Measurements from ENCODE around the gene NOA1.

The NOA1 gene

DNA sequence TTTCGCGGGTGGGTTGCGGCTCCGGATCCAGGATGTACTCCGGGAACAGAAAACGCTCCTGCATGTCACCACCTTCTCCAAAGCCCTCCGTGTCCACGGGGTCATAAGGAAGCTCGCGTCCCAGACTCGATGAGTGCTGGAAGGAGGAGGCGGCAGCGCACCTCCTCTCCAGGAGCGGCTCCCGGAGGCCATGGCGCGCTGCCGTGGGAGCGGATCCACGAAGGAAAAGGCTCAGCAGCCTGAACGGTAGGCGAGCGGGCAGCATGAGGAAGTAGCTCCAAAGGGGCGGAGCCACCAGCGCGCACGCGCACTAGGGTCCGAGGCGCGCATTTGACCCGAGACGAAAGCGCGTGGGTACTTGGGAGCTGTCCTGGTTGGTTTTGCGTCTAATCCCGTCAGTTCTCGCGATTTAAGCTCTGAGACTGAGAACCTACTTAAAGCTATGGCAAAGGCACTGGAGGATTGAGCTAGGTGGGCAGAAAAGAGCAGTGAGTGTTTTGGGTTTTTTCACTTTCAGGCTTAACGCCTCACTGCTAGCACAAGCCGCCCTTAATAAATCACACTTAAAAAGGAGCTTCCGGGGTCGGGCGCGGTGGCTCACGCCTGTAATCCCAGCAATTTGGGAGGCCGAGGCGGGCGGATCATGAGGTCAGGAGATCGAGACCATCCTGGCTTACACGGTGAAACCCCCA lies at the start of gene NOA1:
NOA1 (minus strand) TSS at position 286 of the 692 bp plus-strand sequence; CDS start at position 265, 21 bp downstream.
- Histone ChIP-seq H3K36me3 (ENCODE audit: control insufficient read depth in 1 of 2, insufficient read depth in 2 of 2, low read length in 2 of 2) (peaks cover 14 to 18% of the 10 kb centered on the region in 2 donors), H3K27me3 (ENCODE audit: low read depth, low read length) (no peaks in the 10 kb centered on the region), H3K27ac (ENCODE audit: low read length) (peak within 1 kb of the TSS; percentile 80), H3K9me3 (ENCODE audit: control insufficient read depth in 1 of 2, low read length in 2 of 2) (peaks cover 0 to 6% of the 10 kb centered on the region in 2 donors), H3K4me1 (ENCODE audit: control insufficient read depth in 1 of 2, insufficient read depth in 2 of 2, low read length in 2 of 2) (peaks cover 13 to 45% of the 10 kb centered on the region in 2 donors), H3K4me3 (ENCODE audit: low read depth in 1 of 2, low read length in 2 of 2) (peak within 1 kb of the TSS; percentile 94 to 99)

DNA sequence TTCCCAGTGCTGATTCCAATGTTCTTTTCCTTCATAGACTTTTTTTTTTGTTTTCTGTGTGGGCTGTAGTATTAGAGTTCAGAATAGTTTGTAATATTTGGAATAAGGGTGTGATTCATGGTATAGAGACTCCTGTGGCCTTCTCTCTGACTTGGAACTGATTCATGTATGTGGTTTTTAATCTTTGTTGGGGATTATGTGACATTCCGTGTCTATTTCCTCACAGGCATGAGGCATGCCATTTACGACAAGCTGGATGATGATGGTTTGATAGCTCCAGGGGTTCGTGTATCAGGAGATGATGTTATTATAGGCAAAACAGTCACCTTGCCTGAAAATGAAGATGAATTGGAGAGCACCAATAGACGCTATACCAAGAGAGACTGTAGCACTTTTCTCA lies 45.7 kb upstream of the NOA1 start:
- peaks cover 74 to 80% of the 10 kb centered on the region in 2 donors for H3K36me3 ChIP-seq (ENCODE audit: control insufficient read depth in 1 of 2, insufficient read depth in 2 of 2, low read length in 2 of 2)

DNA sequence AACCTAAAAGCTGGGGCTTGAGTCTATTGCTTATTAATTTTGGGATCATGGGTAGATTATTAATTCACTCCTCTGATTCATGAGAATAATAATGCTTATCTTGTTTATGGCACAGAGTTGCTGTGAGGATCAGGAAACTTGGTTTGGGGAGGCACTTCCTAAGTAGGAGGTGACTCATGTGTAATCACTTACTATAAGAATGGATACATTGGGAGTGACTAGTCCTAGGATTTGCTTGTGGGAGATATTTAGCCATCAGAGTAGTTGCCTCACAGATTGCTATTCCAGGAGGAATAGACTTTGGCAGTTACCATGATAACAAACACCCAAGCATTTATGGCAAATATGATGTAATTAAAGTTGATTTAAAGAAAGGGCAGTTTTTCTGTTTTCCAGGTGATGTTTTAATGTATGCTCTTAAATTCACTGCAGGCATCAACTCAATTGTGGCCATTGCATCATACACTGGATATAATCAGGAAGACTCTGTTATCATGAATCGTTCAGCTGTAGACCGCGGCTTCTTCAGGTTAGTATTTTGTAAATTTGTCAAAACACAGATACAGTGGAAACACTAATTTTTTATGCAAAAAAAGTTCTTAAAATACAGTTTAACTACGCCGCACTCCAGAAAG lies 43.2 kb upstream of the NOA1 start:
- no peak overlapping the region for H3K4me3 ChIP-seq (ENCODE audit: low read depth in 1 of 2, low read length in 2 of 2)
- H3K27me3 ChIP-seq (ENCODE audit: low read depth, low read length), result no peaks in the 10 kb centered on the region
- no peak overlapping the region for H3K27ac ChIP-seq (ENCODE audit: low read length)
- H3K9me3 ChIP-seq (ENCODE audit: control insufficient read depth in 1 of 2, low read length in 2 of 2), result no peaks in the 10 kb centered on the region
- H3K4me1 ChIP-seq (ENCODE audit: control insufficient read depth in 1 of 2, insufficient read depth in 2 of 2, low read length in 2 of 2), result peaks cover 0 to 5% of the 10 kb centered on the region in 2 donors
- peaks cover 75 to 82% of the 10 kb centered on the region in 2 donors for H3K36me3 ChIP-seq (ENCODE audit: control insufficient read depth in 1 of 2, insufficient read depth in 2 of 2, low read length in 2 of 2)

More for the DNA sequence above, 45.7 kb upstream of the NOA1 start:
- H3K4me1 ChIP-seq (ENCODE audit: control insufficient read depth in 1 of 2, insufficient read depth in 2 of 2, low read length in 2 of 2), result peaks cover 0 to 5% of the 10 kb centered on the region in 2 donors
- no peak overlapping the region for H3K4me3 ChIP-seq (ENCODE audit: low read depth in 1 of 2, low read length in 2 of 2)
- no peak overlapping the region for H3K27ac ChIP-seq (ENCODE audit: low read length)
- no peaks in the 10 kb centered on the region for H3K9me3 ChIP-seq (ENCODE audit: control insufficient read depth in 1 of 2, low read length in 2 of 2)
- no peaks in the 10 kb centered on the region for H3K27me3 ChIP-seq (ENCODE audit: low read depth, low read length)

DNA sequence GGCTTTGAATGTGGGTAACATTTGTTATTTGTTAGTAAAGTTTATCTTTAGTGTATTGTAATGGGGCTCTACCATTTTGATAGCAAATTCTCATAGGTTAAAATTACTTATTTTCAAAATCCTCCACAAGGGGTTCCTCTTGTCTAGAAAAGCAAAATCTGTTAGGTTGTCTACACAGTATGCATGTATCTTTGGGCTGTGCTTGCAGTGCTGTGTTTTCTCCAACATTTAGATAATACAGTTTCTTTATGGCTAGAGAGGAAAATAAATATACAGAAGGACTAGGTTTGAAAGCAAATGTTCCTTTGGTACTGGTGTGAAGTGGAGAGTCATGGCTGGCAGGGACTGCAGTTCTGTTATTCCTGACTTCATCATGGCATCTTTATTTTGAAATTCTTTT lies 41.6 kb upstream of the NOA1 start:
- Histone ChIP-seq H3K36me3 (ENCODE audit: control insufficient read depth in 1 of 2, insufficient read depth in 2 of 2, low read length in 2 of 2) (peaks cover 67 to 80% of the 10 kb centered on the region in 2 donors), H3K9me3 (ENCODE audit: control insufficient read depth in 1 of 2, low read length in 2 of 2) (no peaks in the 10 kb centered on the region), H3K27ac (ENCODE audit: low read length) (no peak overlapping the region), H3K4me1 (ENCODE audit: control insufficient read depth in 1 of 2, insufficient read depth in 2 of 2, low read length in 2 of 2) (peaks cover 0 to 5% of the 10 kb centered on the region in 2 donors), H3K27me3 (ENCODE audit: low read depth, low read length) (no peaks in the 10 kb centered on the region), H3K4me3 (ENCODE audit: low read depth in 1 of 2, low read length in 2 of 2) (no peak overlapping the region)

DNA sequence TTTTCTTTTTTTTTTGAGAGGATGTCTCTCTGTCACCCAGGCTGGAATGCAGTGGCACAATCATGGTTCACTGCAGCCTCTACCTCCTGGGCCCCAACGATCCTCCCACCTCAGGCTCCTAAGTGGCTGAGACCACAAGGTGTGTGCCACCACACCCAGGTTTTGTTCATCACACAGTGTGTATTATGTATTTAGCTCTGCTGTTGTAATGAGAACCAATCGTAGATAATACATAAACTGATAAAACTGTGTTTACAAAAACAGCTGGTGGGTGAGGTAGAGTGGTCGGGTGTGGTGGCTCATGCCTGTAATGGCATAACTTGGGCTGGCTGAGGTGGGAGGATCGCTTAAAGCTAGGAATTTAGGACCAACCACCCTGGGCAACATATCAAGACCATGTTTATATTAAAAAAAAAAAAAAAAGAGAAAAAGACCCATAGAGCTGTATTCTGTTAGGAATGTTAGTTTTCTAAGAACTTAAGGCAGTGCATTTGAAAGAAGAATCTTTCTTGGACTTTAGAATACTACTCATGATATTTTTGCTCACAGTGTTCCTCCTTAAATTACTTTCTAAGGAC lies 36.2 kb upstream of the NOA1 start:
- Histone ChIP-seq H3K4me1 (ENCODE audit: control insufficient read depth in 1 of 2, insufficient read depth in 2 of 2, low read length in 2 of 2) (no peaks in the 10 kb centered on the region), H3K27me3 (ENCODE audit: low read depth, low read length) (no peaks in the 10 kb centered on the region), H3K27ac (ENCODE audit: low read length) (no peak overlapping the region), H3K9me3 (ENCODE audit: control insufficient read depth in 1 of 2, low read length in 2 of 2) (no peaks in the 10 kb centered on the region), H3K4me3 (ENCODE audit: low read depth in 1 of 2, low read length in 2 of 2) (no peak overlapping the region), H3K36me3 (ENCODE audit: control insufficient read depth in 1 of 2, insufficient read depth in 2 of 2, low read length in 2 of 2) (peaks cover 54 to 68% of the 10 kb centered on the region in 2 donors)

DNA sequence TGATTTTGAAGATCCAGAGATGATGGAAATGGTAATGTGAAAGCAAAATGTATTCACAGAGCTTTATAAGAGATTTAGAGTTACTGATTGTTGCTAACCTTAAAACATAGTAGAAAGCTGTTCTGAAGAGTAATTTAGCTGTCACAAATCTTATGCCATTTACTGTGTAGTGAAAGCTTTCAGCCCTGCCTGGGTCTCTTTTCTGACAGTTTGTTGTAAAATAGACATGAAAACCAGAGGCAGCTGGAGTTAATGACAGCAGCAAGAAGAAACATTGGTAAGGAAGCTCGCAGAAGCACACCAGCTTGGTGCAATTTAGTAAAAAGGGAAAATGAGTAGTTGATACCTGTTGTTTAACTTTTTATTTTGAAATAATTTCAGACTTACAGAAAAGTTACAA lies 22.3 kb upstream of the NOA1 start:
- peaks cover 26 to 37% of the 10 kb centered on the region in 2 donors for H3K36me3 ChIP-seq (ENCODE audit: control insufficient read depth in 1 of 2, insufficient read depth in 2 of 2, low read length in 2 of 2)
- H3K4me3 ChIP-seq (ENCODE audit: low read depth in 1 of 2, low read length in 2 of 2), result no peak overlapping the region
- H3K4me1 ChIP-seq (ENCODE audit: control insufficient read depth in 1 of 2, insufficient read depth in 2 of 2, low read length in 2 of 2), result peaks cover 8 to 11% of the 10 kb centered on the region in 2 donors
- H3K27me3 ChIP-seq (ENCODE audit: low read depth, low read length), result no peaks in the 10 kb centered on the region
- no peaks in the 10 kb centered on the region for H3K9me3 ChIP-seq (ENCODE audit: control insufficient read depth in 1 of 2, low read length in 2 of 2)
- H3K27ac ChIP-seq (ENCODE audit: low read length), result no peak overlapping the region

DNA sequence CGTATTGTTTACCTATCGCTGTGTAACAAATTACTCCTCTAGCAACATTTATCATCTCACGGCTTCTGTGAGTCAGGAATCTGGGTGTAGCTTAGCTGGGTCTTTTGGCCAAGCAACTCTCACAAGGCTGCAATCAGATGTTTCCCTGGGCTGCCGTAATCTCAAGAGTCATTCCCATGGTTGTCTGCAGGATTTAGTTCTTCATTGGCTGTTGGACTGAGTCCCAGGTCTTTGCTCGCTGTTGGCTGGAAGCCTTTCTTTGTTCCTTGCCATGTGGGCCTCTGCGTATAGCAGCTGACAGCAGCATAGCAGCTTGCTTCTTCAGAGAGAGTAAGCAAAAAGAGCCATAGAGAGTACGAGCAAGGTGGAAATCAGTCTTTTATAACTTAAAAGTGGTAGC lies 18.1 kb upstream of the NOA1 start:
- peaks cover 36% of the 10 kb centered on the region in 2 donors for H3K36me3 ChIP-seq (ENCODE audit: control insufficient read depth in 1 of 2, insufficient read depth in 2 of 2, low read length in 2 of 2)
- H3K4me3 ChIP-seq (ENCODE audit: low read depth in 1 of 2, low read length in 2 of 2), result no peak overlapping the region
- H3K27me3 ChIP-seq (ENCODE audit: low read depth, low read length), result no peaks in the 10 kb centered on the region
- no peaks in the 10 kb centered on the region for H3K9me3 ChIP-seq (ENCODE audit: control insufficient read depth in 1 of 2, low read length in 2 of 2)
- H3K4me1 ChIP-seq (ENCODE audit: control insufficient read depth in 1 of 2, insufficient read depth in 2 of 2, low read length in 2 of 2), result peaks cover 8 to 11% of the 10 kb centered on the region in 2 donors
- no peak overlapping the region for H3K27ac ChIP-seq (ENCODE audit: low read length)

DNA sequence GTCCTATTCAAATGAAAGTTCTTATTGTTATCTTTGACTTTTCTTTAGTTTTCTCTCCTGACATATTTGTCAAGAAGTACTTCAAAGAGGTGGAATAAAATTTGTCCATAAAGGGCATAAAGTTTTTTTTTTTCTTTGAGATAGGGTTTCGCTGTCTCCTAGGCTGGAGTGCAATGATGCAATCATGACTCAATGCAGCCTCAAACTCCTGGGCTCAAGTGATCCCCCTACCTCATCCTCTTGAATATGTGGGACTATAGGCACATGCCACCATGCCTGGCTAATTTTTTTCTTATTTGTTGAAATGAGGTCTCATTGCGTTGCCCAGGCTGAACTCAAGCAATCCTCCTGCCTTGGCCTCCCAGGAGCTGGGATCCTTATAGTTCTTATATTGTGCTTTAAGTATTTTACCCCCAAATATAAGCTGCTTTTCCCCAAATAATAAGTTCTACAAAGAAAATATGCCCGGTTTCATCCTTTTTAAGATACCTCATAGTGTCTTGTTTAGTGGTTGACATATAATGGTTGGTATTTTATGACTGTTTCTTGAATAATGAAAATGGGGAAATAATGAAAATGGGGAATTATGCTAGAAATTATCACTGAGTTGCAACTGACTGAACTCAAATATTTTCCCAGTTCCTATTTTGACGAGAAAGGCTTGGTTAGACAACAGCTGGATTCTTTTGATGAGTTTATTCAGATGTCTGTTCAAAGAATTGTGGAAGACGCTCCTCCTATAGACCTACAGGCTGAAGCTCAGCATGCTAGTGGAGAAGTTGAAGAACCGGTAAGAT lies 12.9 kb upstream of the NOA1 start:
- no peak overlapping the region for H3K27ac ChIP-seq (ENCODE audit: low read length)
- peaks cover 44 to 56% of the 10 kb centered on the region in 2 donors for H3K36me3 ChIP-seq (ENCODE audit: control insufficient read depth in 1 of 2, insufficient read depth in 2 of 2, low read length in 2 of 2)
- H3K27me3 ChIP-seq (ENCODE audit: low read depth, low read length), result no peaks in the 10 kb centered on the region
- H3K4me1 ChIP-seq (ENCODE audit: control insufficient read depth in 1 of 2, insufficient read depth in 2 of 2, low read length in 2 of 2), result peaks cover 1 to 4% of the 10 kb centered on the region in 2 donors
- no peak overlapping the region for H3K4me3 ChIP-seq (ENCODE audit: low read depth in 1 of 2, low read length in 2 of 2)
- no peaks in the 10 kb centered on the region for H3K9me3 ChIP-seq (ENCODE audit: control insufficient read depth in 1 of 2, low read length in 2 of 2)

DNA sequence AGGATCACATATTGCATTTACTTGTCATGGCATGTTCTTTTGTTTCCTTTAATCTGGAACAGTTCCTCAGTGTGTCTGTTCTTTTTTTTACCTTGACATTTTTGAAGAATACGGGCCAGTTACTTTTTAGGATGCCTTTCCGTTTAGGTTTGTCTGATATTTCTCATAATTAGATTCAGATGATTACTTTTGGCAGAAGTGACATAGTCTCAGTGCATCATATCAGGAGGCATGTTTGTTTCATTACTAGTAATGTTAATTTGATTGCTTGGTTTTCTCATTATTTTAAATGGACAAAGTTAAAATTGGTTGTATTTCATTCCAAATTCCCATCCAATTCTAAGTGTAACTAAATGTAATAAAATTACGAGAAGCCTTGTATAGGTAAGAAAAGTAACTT lies 9.5 kb upstream of the NOA1 start:
- no peaks in the 10 kb centered on the region for H3K9me3 ChIP-seq (ENCODE audit: control insufficient read depth in 1 of 2, low read length in 2 of 2)
- H3K4me3 ChIP-seq (ENCODE audit: low read depth in 1 of 2, low read length in 2 of 2), result no peak overlapping the region
- peaks cover 0 to 5% of the 10 kb centered on the region in 2 donors for H3K4me1 ChIP-seq (ENCODE audit: control insufficient read depth in 1 of 2, insufficient read depth in 2 of 2, low read length in 2 of 2)
- peaks cover 35 to 48% of the 10 kb centered on the region in 2 donors for H3K36me3 ChIP-seq (ENCODE audit: control insufficient read depth in 1 of 2, insufficient read depth in 2 of 2, low read length in 2 of 2)
- no peaks in the 10 kb centered on the region for H3K27me3 ChIP-seq (ENCODE audit: low read depth, low read length)
- H3K27ac ChIP-seq (ENCODE audit: low read length), result no peak overlapping the region

DNA sequence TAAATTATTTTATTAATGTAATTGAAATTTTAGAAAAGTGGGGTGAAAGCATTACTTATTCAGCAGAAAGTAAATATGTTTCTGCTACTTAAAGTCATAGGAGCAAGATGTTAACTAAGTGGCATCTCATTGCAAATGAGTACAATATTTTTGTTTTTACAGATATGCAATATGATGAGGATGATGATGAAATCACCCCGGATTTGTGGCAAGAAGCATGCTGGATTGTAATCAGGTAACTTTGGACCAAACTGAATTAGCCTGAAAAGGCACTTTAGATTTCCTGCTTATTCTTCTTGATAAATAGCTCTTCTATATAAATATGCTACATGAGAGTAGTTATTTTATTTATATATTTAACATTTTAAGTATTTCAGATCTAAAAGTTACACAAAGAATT lies 8.8 kb upstream of the NOA1 start:
- H3K4me1 ChIP-seq (ENCODE audit: control insufficient read depth in 1 of 2, insufficient read depth in 2 of 2, low read length in 2 of 2), result peaks cover 5 to 12% of the 10 kb centered on the region in 2 donors
- H3K36me3 ChIP-seq (ENCODE audit: control insufficient read depth in 1 of 2, insufficient read depth in 2 of 2, low read length in 2 of 2), result peaks cover 29 to 41% of the 10 kb centered on the region in 2 donors
- no peaks in the 10 kb centered on the region for H3K27me3 ChIP-seq (ENCODE audit: low read depth, low read length)
- H3K9me3 ChIP-seq (ENCODE audit: control insufficient read depth in 1 of 2, low read length in 2 of 2), result no peaks in the 10 kb centered on the region
- no peak overlapping the region for H3K4me3 ChIP-seq (ENCODE audit: low read depth in 1 of 2, low read length in 2 of 2)
- no peak overlapping the region for H3K27ac ChIP-seq (ENCODE audit: low read length)

DNA sequence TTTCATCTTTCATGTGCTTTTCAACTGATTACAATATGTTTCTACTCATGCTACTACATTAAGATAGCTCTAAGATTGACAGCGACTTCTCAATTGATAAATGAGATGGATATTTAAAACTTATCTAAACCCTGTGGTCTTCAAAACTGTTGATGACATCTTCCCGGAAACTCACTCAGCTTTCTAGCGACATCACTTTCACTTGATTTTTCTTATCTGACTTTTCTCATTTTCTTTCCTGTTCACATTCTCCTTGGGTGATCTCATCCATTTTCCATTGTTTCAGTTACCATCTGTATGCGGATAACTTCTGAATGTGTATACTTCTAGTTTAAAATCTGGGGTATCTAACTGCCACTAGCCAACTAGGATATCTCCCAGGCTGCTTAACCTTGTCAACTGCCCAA lies 4.4 kb upstream of the NOA1 start:
- Histone ChIP-seq H3K4me1 (ENCODE audit: control insufficient read depth in 1 of 2, insufficient read depth in 2 of 2, low read length in 2 of 2) (peaks cover 9 to 28% of the 10 kb centered on the region in 2 donors), H3K36me3 (ENCODE audit: control insufficient read depth in 1 of 2, insufficient read depth in 2 of 2, low read length in 2 of 2) (peaks cover 3 to 9% of the 10 kb centered on the region in 2 donors), H3K27ac (ENCODE audit: low read length) (no peak overlapping the region)

More for the DNA sequence above, 4.4 kb upstream of the NOA1 start:
- no peaks in the 10 kb centered on the region for H3K9me3 ChIP-seq (ENCODE audit: control insufficient read depth in 1 of 2, low read length in 2 of 2)
- H3K27me3 ChIP-seq (ENCODE audit: low read depth, low read length), result no peaks in the 10 kb centered on the region
- H3K4me3 ChIP-seq (ENCODE audit: low read depth in 1 of 2, low read length in 2 of 2), result no peak overlapping the region

Measured in muscle layer of duodenum (tissue), 2 donors.